ENCODE measurements around the gene SMCR8.

The SMCR8 gene, protein sequence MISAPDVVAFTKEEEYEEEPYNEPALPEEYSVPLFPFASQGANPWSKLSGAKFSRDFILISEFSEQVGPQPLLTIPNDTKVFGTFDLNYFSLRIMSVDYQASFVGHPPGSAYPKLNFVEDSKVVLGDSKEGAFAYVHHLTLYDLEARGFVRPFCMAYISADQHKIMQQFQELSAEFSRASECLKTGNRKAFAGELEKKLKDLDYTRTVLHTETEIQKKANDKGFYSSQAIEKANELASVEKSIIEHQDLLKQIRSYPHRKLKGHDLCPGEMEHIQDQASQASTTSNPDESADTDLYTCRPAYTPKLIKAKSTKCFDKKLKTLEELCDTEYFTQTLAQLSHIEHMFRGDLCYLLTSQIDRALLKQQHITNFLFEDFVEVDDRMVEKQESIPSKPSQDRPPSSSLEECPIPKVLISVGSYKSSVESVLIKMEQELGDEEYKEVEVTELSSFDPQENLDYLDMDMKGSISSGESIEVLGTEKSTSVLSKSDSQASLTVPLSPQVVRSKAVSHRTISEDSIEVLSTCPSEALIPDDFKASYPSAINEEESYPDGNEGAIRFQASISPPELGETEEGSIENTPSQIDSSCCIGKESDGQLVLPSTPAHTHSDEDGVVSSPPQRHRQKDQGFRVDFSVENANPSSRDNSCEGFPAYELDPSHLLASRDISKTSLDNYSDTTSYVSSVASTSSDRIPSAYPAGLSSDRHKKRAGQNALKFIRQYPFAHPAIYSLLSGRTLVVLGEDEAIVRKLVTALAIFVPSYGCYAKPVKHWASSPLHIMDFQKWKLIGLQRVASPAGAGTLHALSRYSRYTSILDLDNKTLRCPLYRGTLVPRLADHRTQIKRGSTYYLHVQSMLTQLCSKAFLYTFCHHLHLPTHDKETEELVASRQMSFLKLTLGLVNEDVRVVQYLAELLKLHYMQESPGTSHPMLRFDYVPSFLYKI

DNA sequence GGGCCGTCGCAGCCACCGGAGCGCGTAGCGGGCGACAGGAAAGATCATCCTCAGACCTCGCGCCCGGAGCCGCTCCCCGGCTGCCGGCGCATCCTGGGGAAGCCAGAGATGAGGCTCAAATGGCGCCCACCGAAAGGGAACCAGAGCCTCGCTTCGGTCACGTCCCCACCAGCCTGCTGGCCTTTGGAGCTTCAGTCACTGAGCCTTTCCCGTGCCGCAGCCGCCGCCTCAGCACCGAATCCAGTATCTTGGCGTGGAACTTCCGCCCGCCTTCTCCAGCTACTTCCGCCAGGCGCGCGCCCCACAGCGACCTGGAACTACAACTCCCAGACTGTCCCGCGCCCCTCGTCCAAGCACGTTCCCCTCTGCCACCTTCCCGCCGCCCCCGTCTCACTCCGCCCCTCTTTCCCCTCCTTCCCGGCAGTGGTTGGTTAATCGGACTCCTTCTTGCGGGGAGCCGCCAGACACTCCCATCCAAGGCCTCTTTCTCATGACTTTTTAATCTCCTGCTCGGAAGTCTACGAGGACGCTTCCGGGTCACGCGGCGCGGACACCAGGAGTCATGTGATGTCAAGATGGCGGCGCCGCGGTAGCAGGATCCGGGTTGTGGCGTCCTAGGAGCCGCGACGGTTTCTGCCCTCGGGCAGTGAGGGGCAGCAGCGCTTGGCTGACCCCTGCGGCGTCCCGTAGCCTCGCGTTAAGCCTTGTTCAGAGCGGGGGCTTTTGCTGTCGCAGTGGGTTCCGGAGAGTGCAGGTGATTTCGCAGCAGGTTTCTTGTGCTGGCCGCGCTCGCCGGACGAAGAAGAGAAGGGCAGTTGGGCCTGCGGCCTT, at the start of gene SMCR8, which contains the start of gene TOP3A:
Gene SMCR8, plus strand, starts transcription at position 563 of the 831 bp plus-strand sequence. CDS start 497 bp downstream, outside the sequence.
Gene TOP3A, minus strand, starts transcription at position 264 of the 831 bp plus-strand sequence. Its CDS starts 216 bp downstream, at position 48.
- TF ChIP-seq, protein P1, sequence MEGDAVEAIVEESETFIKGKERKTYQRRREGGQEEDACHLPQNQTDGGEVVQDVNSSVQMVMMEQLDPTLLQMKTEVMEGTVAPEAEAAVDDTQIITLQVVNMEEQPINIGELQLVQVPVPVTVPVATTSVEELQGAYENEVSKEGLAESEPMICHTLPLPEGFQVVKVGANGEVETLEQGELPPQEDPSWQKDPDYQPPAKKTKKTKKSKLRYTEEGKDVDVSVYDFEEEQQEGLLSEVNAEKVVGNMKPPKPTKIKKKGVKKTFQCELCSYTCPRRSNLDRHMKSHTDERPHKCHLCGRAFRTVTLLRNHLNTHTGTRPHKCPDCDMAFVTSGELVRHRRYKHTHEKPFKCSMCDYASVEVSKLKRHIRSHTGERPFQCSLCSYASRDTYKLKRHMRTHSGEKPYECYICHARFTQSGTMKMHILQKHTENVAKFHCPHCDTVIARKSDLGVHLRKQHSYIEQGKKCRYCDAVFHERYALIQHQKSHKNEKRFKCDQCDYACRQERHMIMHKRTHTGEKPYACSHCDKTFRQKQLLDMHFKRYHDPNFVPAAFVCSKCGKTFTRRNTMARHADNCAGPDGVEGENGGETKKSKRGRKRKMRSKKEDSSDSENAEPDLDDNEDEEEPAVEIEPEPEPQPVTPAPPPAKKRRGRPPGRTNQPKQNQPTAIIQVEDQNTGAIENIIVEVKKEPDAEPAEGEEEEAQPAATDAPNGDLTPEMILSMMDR (IDR thresholded peaks at IDR 0.05; ENCODE audit: borderline replicate concordance, control extremely low read depth, extremely low read depth, insufficient read depth, missing control alignments): no peak
- DNase-seq (ENCODE audit: low spot score): peak; percentile 93
- in situ Hi-C loops (cut with MboI; ENCODE audit: low sequenced_read_pairs, unreplicated experiment): no loop called here

GRCh38 chr17:18267366-18267765, 47.7 kb upstream of the SMCR8 start:
- in situ Hi-C loops (cut with MboI; ENCODE audit: low sequenced_read_pairs, unreplicated experiment): no loop called here
- TF ChIP-seq, protein P1 (IDR thresholded peaks at IDR 0.05; ENCODE audit: borderline replicate concordance, control extremely low read depth, extremely low read depth, insufficient read depth, missing control alignments): no peak
- DNase-seq (ENCODE audit: low spot score): no peak

DNA sequence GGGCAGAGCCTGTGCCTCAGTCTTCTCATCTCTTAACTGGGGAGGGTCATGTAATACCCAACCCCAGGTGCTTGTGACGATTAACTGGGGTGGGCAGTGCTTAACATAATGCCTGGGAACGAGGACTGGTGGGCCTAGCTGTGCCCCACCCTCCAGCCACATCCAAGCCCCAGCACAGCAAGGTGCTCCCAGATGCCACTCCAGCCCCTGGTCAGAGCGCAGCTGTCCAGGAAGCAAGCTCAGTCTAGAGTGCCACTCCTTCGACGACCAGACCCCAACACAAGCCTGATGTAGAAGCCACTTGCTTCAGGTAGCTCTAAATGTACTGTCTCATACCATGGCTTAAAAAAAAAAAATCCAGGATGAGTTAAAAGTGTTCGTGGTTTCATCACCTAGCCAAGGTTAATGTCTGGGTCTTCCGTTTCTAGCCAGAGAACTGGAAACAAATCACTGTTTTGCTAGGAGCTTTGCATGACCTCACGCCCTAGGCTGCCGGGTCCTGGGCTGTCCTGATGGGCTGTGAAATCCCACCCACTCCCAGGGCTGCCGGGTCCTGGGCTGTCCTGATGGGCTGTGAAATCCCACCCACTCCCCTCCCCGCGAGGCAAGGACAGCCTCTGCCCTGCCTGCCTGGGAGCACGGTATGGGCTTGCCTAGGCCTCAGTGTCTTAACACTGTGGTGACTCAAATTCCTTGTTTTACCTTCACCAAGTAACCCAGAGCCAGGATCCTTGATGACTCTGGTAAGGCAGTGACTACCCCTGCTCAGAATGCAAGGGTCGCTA, 47.0 kb upstream of the SMCR8 start:
- in situ Hi-C loops (cut with MboI; ENCODE audit: low sequenced_read_pairs, unreplicated experiment): no loop called here
- TF ChIP-seq, protein P1 (IDR thresholded peaks at IDR 0.05; ENCODE audit: borderline replicate concordance, control extremely low read depth, extremely low read depth, insufficient read depth, missing control alignments): no peak
- DNase-seq (ENCODE audit: low spot score): no peak

GRCh38 chr17:18270046-18270931, 44.8 kb upstream of the SMCR8 start:
- in situ Hi-C loops (cut with MboI; ENCODE audit: low sequenced_read_pairs, unreplicated experiment): no loop called here
- TF ChIP-seq, protein P1 (IDR thresholded peaks at IDR 0.05; ENCODE audit: borderline replicate concordance, control extremely low read depth, extremely low read depth, insufficient read depth, missing control alignments): no peak
- no peak for DNase-seq (ENCODE audit: low spot score)

GRCh38 chr17:18277076-18277475, 38.0 kb upstream of the SMCR8 start:
- TF ChIP-seq, protein P1 (IDR thresholded peaks at IDR 0.05; ENCODE audit: borderline replicate concordance, control extremely low read depth, extremely low read depth, insufficient read depth, missing control alignments): no peak
- no peak for DNase-seq (ENCODE audit: low spot score)
- in situ Hi-C loops (cut with MboI; ENCODE audit: low sequenced_read_pairs, unreplicated experiment): no loop called here
